OCI-LY7 (cell line): ENCODE measurements around the gene TFIP11. TPM values are rescaled to one million over a fixed set of nuclear protein-coding genes. Genes with fewer than 3 reads are reported as not detected.

ENCODE experiments used
- BruUV-seq: library from RNA; stranded (reverse); fragments of 400-500 nt; replicated peaks from 2 replicates; lab custom pipeline; 2021; lab: Mats Ljungman, UMichigan
- CTCF ChIA-PET: fragments of 300-600 bp; sonication (Branson Sonifier 250); formaldehyde crosslinking; loops from one replicate; lab custom pipeline; 2022; ENCODE audit warnings: antibody characterized with exemption; ENCODE audit not compliant: unreplicated experiment; lab: Charles Lee
- POLR2A ChIA-PET: fragments of 300-600 bp; sonication (Branson Sonifier 250); formaldehyde crosslinking; loops from one replicate; lab custom pipeline; 2022; ENCODE audit warnings: antibody characterized with exemption; lab: Charles Lee
- DNase-seq: peaks from one replicate; pipeline ENCODE4 v3.0.0-alpha.2; 2015; ENCODE audit warnings: low spot score
- H2AFZ ChIP-seq: fragments of 200-600 bp; sonication (generic), shearing (Covaris generic); 2 replicates; pipeline ENCODE4 v1.6.1; 2014; ENCODE audit warnings: mild to moderate bottlenecking, antibody characterized with exemption, low read length, moderate library complexity
- H3K27ac ChIP-seq: fragments of 200-600 bp; sonication (generic); 2 replicates; pipeline ENCODE4 v1.5.1; 2014; ENCODE audit warnings: mixed run types, low read depth, mild to moderate bottlenecking, moderate library complexity, low read length, inconsistent platforms; ENCODE audit not compliant: poor library complexity, severe bottlenecking
- H3K36me3 ChIP-seq: fragments of 200-600 bp; sonication (generic); 2 replicates; pipeline ENCODE4 v1.6.1; 2014; ENCODE audit warnings: mild to moderate bottlenecking, antibody characterized with exemption, low read length, moderate library complexity, mixed read lengths; ENCODE audit not compliant: insufficient read depth
- H3K4me1 ChIP-seq: fragments of 200-600 bp; sonication (generic); 2 replicates; pipeline ENCODE4 v1.5.1; 2014; ENCODE audit warnings: mild to moderate bottlenecking, low read length; ENCODE audit not compliant: insufficient read depth, poor library complexity, severe bottlenecking
- H3K4me2 ChIP-seq: fragments of 200-600 bp; sonication (generic); 2 replicates; pipeline ENCODE4 v1.6.1; 2014; ENCODE audit warnings: mild to moderate bottlenecking, low read length
- H3K4me3 ChIP-seq: fragments of 200-600 bp; sonication (generic); 2 replicates; pipeline ENCODE4 v1.5.1; 2014; ENCODE audit warnings: mild to moderate bottlenecking, low read depth, low read length; ENCODE audit not compliant: poor library complexity, severe bottlenecking
- H3K79me2 ChIP-seq: fragments of 200-600 bp; sonication (generic); 2 replicates; pipeline ENCODE4 v1.6.1; 2016; ENCODE audit warnings: low read depth, mild to moderate bottlenecking, low read length, moderate library complexity, mixed read lengths; ENCODE audit not compliant: insufficient read depth
- H3K9me2 ChIP-seq: fragments of 200-600 bp; sonication (generic); 2 replicates; pipeline ENCODE4 v1.6.1; 2016; ENCODE audit warnings: mild to moderate bottlenecking, low read length, mixed read lengths; ENCODE audit not compliant: insufficient read depth
- H3K9me3 ChIP-seq: fragments of 200-600 bp; sonication (generic); 2 replicates; pipeline ENCODE4 v1.6.1; 2014; ENCODE audit warnings: mild to moderate bottlenecking, mixed run types, low read length, mixed read lengths
- H4K20me1 ChIP-seq: fragments of 200-600 bp; sonication (generic); 2 replicates; pipeline ENCODE4 v1.6.1; 2014; ENCODE audit warnings: mild to moderate bottlenecking, antibody characterized with exemption, low read length, moderate library complexity, mixed read lengths; ENCODE audit not compliant: insufficient read depth
- EZH2phosphoT487 ChIP-seq: fragments of 200-600 bp; sonication (generic); IDR thresholded peaks from 2 replicates; pipeline ENCODE4 v1.6.1; 2018; ENCODE audit warnings: low read depth, borderline replicate concordance, mild to moderate bottlenecking, mixed run types, antibody characterized with exemption, low read length, moderate library complexity, mixed read lengths
- intact Hi-C: fragments of 100-400 bp; cut with micrococcal nuclease; formaldehyde crosslinking; loops from one replicate; pipeline ENCODE4 v1.10.0; 2022; ENCODE audit not compliant: unreplicated experiment
- total RNA-seq, 2 experiments: library from RNA; depleted of rRNA in 1 of 2; stranded (reverse); fragments of >200 nt in 1 of 2; shearing (Covaris generic) in 1 of 2; gene quantifications; 2 replicates each; pipeline ENCODE4 v1.2.3, GENCODE V29; 2014 to 2022
- TF ChIP-seq, protein P1 (sequence below): fragments of 200-600 bp; sonication (generic); conservative IDR thresholded peaks from 2 replicates; pipeline ENCODE4 v1.5.1; 2014; ENCODE audit warnings: mild to moderate bottlenecking, antibody characterized with exemption, low read length, moderate library complexity, mixed read lengths

TFIP11 gene
- total RNA-seq, 2 experiments from 2014 or later = 45.2 to 54.5 TPM

DNA sequence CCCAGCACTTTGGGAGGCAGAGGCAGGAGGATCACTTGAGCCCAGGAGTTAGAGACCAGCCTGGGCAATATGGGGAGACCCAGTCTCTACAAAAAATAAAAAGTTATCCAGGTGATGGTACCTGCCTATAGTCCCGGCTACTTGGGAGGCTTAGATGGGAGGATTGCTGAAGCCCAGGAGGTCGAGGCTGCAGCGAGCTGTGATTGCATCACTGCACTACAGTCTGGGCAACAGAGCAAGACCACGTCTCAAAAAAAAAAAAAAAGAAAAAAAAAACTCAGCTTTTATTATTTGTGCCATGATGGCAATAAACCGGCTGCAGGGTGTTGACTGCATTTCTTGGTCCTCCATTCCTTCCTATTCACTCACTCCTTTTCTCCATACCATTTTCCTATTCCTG, 33.6 kb upstream of the TFIP11 start:
- H3K4me1 ChIP-seq = peaks cover 25% of the 10 kb centered on the region

DNA sequence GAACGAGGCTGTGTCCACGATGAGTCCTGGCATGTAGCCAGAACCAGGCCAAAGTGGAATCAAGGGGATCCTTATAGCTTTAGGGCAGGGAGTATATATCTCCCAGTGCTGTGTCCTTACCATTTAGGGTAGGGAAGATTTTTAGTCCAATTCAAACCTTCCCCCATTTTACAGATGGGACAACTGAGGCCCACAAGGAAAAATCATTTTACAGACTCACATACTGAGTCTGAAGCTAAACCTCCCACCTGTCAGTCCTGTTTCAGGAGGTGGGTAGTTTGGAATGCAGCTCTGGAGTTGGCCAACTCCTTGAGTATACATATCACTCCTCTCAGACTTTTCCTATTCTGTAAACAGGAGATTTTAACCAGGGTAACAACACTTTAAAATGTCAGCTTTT, 33.1 kb upstream of the TFIP11 start:
- intact Hi-C loops = no loop called here
- TF ChIP-seq, protein P1, sequence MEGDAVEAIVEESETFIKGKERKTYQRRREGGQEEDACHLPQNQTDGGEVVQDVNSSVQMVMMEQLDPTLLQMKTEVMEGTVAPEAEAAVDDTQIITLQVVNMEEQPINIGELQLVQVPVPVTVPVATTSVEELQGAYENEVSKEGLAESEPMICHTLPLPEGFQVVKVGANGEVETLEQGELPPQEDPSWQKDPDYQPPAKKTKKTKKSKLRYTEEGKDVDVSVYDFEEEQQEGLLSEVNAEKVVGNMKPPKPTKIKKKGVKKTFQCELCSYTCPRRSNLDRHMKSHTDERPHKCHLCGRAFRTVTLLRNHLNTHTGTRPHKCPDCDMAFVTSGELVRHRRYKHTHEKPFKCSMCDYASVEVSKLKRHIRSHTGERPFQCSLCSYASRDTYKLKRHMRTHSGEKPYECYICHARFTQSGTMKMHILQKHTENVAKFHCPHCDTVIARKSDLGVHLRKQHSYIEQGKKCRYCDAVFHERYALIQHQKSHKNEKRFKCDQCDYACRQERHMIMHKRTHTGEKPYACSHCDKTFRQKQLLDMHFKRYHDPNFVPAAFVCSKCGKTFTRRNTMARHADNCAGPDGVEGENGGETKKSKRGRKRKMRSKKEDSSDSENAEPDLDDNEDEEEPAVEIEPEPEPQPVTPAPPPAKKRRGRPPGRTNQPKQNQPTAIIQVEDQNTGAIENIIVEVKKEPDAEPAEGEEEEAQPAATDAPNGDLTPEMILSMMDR = no peak
- no peak for TF ChIP-seq EZH2phosphoT487

More for the DNA sequence above, 33.6 kb upstream of the TFIP11 start:
- H3K36me3 ChIP-seq = no peaks in the 10 kb centered on the region
- intact Hi-C loops = no loop called here
- DNase-seq = no peak
- no TSS peak for BruUV-seq
- TF ChIP-seq, protein P1 = no peak
- TF ChIP-seq EZH2phosphoT487 = no peak
- no peak overlapping the region for H3K4me3 ChIP-seq
- no peaks in the 10 kb centered on the region for H3K9me2 ChIP-seq
- H3K27ac ChIP-seq = no peak overlapping the region
- H3K9me3 ChIP-seq = no peaks in the 10 kb centered on the region
- no peak overlapping the region for H3K4me2 ChIP-seq
- ChIA-PET CTCF (no interaction called here), POLR2A (interaction anchor here (0.6 to 3.8 kb wide), 3 partner anchors 11 to 336 kb away, joined by 4 to 15 read pairs (median 4); no protein-coding TSS in a partner anchor)
- no peak overlapping the region for H2AFZ ChIP-seq
- no peaks in the 10 kb centered on the region for H4K20me1 ChIP-seq
- no peaks in the 10 kb centered on the region for H3K79me2 ChIP-seq

GRCh38 chr22:26544489-26544888, 32.2 kb upstream of the TFIP11 start:
- CTCF ChIA-PET = no interaction called here
- intact Hi-C loops = no loop called here
- Histone ChIP-seq H3K4me1 (peaks cover 25% of the 10 kb centered on the region), H3K4me3 (no peak overlapping the region), H3K36me3 (no peaks in the 10 kb centered on the region), H2AFZ (no peak overlapping the region), H3K9me2 (no peaks in the 10 kb centered on the region), H4K20me1 (no peaks in the 10 kb centered on the region), H3K4me2 (no peak overlapping the region), H3K9me3 (no peaks in the 10 kb centered on the region), H3K27ac (no peak overlapping the region), H3K79me2 (no peaks in the 10 kb centered on the region)
- DNase-seq = no peak
- POLR2A ChIA-PET = interaction anchor here (0.9 to 3.8 kb wide), 3 partner anchors 9 to 21 kb away, joined by 3 to 15 read pairs (median 4); no protein-coding TSS in a partner anchor
- TF ChIP-seq EZH2phosphoT487 = no peak
- TF ChIP-seq, protein P1 = no peak
- no TSS peak for BruUV-seq

More for the DNA sequence above, 33.1 kb upstream of the TFIP11 start:
- Histone ChIP-seq H3K4me3 (no peak overlapping the region), H4K20me1 (no peaks in the 10 kb centered on the region), H3K4me2 (no peak overlapping the region), H3K9me2 (no peaks in the 10 kb centered on the region), H3K27ac (no peak overlapping the region), H3K79me2 (no peaks in the 10 kb centered on the region), H2AFZ (no peak overlapping the region), H3K4me1 (peaks cover 25% of the 10 kb centered on the region), H3K9me3 (no peaks in the 10 kb centered on the region), H3K36me3 (no peaks in the 10 kb centered on the region)
- ChIA-PET POLR2A (interaction anchor here (0.6 to 3.8 kb wide), 2 partner anchors 10 to 17 kb away, joined by 4 to 15 read pairs; no protein-coding TSS in a partner anchor), CTCF (no interaction called here)
- DNase-seq = no peak
- no TSS peak for BruUV-seq
